WTC11 (cell line): Measurements from ENCODE around the gene PHIP.

Source experiments
- ETV6 ChIP-seq: sonication (generic); formaldehyde crosslinking; IDR thresholded peaks from 2 replicates; pipeline ENCODE4 v1.8.1; 2022; ENCODE audit warnings: mild to moderate bottlenecking, missing genetic modification reagents
- FOXP1 ChIP-seq: sonication (generic); formaldehyde crosslinking; IDR thresholded peaks from 2 replicates; pipeline ENCODE4 v1.8.0; 2022; ENCODE audit warnings: missing genetic modification reagents, mild to moderate bottlenecking, moderate library complexity, borderline replicate concordance
- NFE2L1 ChIP-seq: sonication (generic); formaldehyde crosslinking; IDR thresholded peaks from 2 replicates; pipeline ENCODE4 v1.8.1; 2023; ENCODE audit warnings: missing genetic modification reagents
- RELA ChIP-seq: sonication (generic); formaldehyde crosslinking; IDR thresholded peaks from 2 replicates; pipeline ENCODE4 v1.8.1; 2022; ENCODE audit warnings: missing genetic modification reagents, mild to moderate bottlenecking, borderline replicate concordance
- SP1 ChIP-seq: sonication (generic); formaldehyde crosslinking; conservative IDR thresholded peaks from 2 replicates; pipeline ENCODE4 v1.8.1; 2022; ENCODE audit warnings: missing genetic modification reagents
- ZNF416 ChIP-seq: fragments of 250-450 bp; sonication (Bioruptor Pico); IDR thresholded peaks from 2 replicates; pipeline ENCODE4 v1.9.0; 2021; ENCODE audit warnings: mild to moderate bottlenecking, inconsistent platforms
- TF ChIP-seq, protein P1 (sequence below): fragments of 200-600 bp; IDR thresholded peaks from 2 replicates; pipeline ENCODE4 v1.8.0; 2022; ENCODE audit warnings: antibody characterized with exemption
- TF ChIP-seq, protein P2 (sequence below): sonication (generic); formaldehyde crosslinking; IDR thresholded peaks from 2 replicates; pipeline ENCODE4 v1.8.0; 2022; ENCODE audit warnings: mild to moderate bottlenecking, missing genetic modification reagents
- TF ChIP-seq, protein P3 (sequence below): fragments of 250-450 bp; sonication (Bioruptor Pico); IDR thresholded peaks from 2 replicates; pipeline ENCODE4 v2.1.2; 2022; ENCODE audit warnings: mild to moderate bottlenecking, moderate library complexity
- TF ChIP-seq, protein P4 (sequence below): sonication (generic); formaldehyde crosslinking; IDR thresholded peaks from 2 replicates; pipeline ENCODE4 v1.8.1; 2022; ENCODE audit warnings: low read depth, missing genetic modification reagents, borderline replicate concordance

DNA sequence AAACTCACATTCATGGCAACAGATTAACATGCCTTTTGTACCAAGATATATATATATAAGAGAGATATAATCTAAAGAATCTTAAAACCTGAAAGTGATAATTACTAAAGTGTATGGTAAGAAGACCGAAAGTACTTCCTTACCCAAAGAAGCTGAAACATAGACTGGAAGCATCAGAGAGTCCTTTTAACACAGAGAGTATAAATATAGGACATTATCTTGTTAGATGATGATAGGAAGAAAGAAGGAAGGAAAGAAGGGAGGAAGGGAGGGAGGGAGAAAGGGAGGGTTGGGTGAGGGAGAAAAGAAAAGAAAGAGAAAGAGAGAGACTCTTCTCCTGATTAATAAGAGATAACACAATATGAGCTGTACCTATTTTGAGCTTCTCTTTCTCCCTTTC lies 68.2 kb downstream of the PHIP start:
- TF ChIP-seq, protein P1, sequence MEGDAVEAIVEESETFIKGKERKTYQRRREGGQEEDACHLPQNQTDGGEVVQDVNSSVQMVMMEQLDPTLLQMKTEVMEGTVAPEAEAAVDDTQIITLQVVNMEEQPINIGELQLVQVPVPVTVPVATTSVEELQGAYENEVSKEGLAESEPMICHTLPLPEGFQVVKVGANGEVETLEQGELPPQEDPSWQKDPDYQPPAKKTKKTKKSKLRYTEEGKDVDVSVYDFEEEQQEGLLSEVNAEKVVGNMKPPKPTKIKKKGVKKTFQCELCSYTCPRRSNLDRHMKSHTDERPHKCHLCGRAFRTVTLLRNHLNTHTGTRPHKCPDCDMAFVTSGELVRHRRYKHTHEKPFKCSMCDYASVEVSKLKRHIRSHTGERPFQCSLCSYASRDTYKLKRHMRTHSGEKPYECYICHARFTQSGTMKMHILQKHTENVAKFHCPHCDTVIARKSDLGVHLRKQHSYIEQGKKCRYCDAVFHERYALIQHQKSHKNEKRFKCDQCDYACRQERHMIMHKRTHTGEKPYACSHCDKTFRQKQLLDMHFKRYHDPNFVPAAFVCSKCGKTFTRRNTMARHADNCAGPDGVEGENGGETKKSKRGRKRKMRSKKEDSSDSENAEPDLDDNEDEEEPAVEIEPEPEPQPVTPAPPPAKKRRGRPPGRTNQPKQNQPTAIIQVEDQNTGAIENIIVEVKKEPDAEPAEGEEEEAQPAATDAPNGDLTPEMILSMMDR = no peak
- no peak for TF ChIP-seq NFE2L1 (CRISPR knock-in tag)
- no peak for TF ChIP-seq ZNF416 (CRISPR knock-in tag)
- no peak for TF ChIP-seq SP1 (CRISPR knock-in tag)
- TF ChIP-seq, protein P2, sequence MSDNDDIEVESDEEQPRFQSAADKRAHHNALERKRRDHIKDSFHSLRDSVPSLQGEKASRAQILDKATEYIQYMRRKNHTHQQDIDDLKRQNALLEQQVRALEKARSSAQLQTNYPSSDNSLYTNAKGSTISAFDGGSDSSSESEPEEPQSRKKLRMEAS = no peak
- no peak for TF ChIP-seq FOXP1 (CRISPR knock-in tag)
- TF ChIP-seq, protein P3, sequence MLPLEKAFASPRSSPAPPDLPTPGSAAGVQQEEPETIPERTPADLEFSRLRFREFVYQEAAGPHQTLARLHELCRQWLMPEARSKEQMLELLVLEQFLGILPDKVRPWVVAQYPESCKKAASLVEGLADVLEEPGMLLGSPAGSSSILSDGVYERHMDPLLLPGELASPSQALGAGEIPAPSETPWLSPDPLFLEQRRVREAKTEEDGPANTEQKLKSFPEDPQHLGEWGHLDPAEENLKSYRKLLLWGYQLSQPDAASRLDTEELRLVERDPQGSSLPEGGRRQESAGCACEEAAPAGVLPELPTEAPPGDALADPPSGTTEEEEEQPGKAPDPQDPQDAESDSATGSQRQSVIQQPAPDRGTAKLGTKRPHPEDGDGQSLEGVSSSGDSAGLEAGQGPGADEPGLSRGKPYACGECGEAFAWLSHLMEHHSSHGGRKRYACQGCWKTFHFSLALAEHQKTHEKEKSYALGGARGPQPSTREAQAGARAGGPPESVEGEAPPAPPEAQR (CRISPR knock-in tag) = no peak
- TF ChIP-seq ETV6 (CRISPR knock-in tag) = no peak
- TF ChIP-seq, protein P4, sequence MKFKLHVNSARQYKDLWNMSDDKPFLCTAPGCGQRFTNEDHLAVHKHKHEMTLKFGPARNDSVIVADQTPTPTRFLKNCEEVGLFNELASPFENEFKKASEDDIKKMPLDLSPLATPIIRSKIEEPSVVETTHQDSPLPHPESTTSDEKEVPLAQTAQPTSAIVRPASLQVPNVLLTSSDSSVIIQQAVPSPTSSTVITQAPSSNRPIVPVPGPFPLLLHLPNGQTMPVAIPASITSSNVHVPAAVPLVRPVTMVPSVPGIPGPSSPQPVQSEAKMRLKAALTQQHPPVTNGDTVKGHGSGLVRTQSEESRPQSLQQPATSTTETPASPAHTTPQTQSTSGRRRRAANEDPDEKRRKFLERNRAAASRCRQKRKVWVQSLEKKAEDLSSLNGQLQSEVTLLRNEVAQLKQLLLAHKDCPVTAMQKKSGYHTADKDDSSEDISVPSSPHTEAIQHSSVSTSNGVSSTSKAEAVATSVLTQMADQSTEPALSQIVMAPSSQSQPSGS (CRISPR knock-in tag) = no peak
- TF ChIP-seq RELA (CRISPR knock-in tag) = no peak
